Psoas muscle (tissue), 8 donors: ENCODE results near the gene CFAP299. TPM values are rescaled to one million over a fixed set of nuclear protein-coding genes. Genes with fewer than 3 reads are reported as not detected.

Experiments
- ATAC-seq, 4 donors: fragments of 200-7000 bp; cut with Tn5 transposase; one replicate each; pipeline ENCODE4 v1.9.1; 2020; ENCODE audit warnings: moderate library complexity in 3 of 4, mild to moderate bottlenecking in 2 of 4
- DNase-seq, 2 donors: peaks; one replicate each; pipeline ENCODE4 v3.0.0-alpha.2; 2020
- H3K27ac ChIP-seq: fragments of 200-600 bp; one replicate; pipeline ENCODE4 v1.8.0; 2022
- H3K27me3 ChIP-seq, 3 donors: fragments of 200-600 bp in 1 of 3; one replicate each; pipeline versions ENCODE4 v1.6.1 to v1.8.0; 2013 to 2022; ENCODE audit warnings: low read length in 2 of 3, mild to moderate bottlenecking in 2 of 3, moderate library complexity in 1 of 3; ENCODE audit not compliant: insufficient read depth in 3 of 3
- H3K36me3 ChIP-seq, 2 donors: fragments of 200-600 bp in 1 of 2; one replicate each; pipeline versions ENCODE4 v1.6.1 to v1.8.0; 2013 to 2022; ENCODE audit warnings: low read depth in 1 of 2, mild to moderate bottlenecking in 1 of 2, moderate library complexity in 1 of 2; ENCODE audit not compliant: insufficient read depth in 1 of 2
- H3K4me1 ChIP-seq: fragments of 200-600 bp; one replicate; pipeline ENCODE4 v1.8.0; 2022
- H3K4me3 ChIP-seq: fragments of 200-600 bp; one replicate; pipeline ENCODE4 v1.8.0; 2022; ENCODE audit warnings: mild to moderate bottlenecking
- H3K9me3 ChIP-seq: fragments of 200-600 bp; one replicate; pipeline ENCODE4 v1.8.0; 2022
- CTCF ChIP-seq: fragments of 200-600 bp; IDR thresholded peaks from one replicate; pipeline ENCODE4 v1.8.0; 2022; ENCODE audit warnings: antibody characterized with exemption
- WGBS, 3 donors: extraction: QIAGEN DNeasy Blood & Tissue Kit; methylation state at CpG; one replicate each; pipeline versions ENCODE4 v1.1.6 to v1.1.7; 2013; 5-methylcytosine and 5-hydroxymethylcytosine counted together
- intact Hi-C, 2 donors: fragments of 100-400 bp; cut with DNase I; formaldehyde crosslinking; loops; one replicate each; pipeline versions ENCODE4 v1.11.0 to v1.14.2; 2022
- polyA plus RNA-seq, 3 donors: library from polyadenylated mRNA; stranded (reverse); fragments of 200-250 nt; gene quantifications; one replicate each; pipeline ENCODE4 v1.2.3, GENCODE V29; 2013
- total RNA-seq, 4 donors: library from RNA; stranded (reverse); fragmentation: NEBNext Ultra II Directional in 2 of 4; extraction: Animal tissue kit (Norgen Biotek cat#: 25700) in 2 of 4; gene quantifications; one replicate each; pipeline versions ENCODE4 v1.2.1 to v1.2.4, GENCODE V29; 2021 to 2023
- donor health status: healthy with polysubstance abuse.
- donor health status: DM: no; HTN: no; CAD: no; lungs with moderate emphysema.
- donor health status: Bipolar disorder and iron deficiency.
- donor health status: healthy.
- donor health status: DM: yes; HTN: yes; CAD: no.
- donor health status: DM: no; HTN: no; CAD: no.
- donor health status: DM: no; HTN: no; CAD: no.
- donor health status: DM: yes; HTN: yes; CAD: no.

The CFAP299 gene
- total and polyA plus RNA-seq, 7 donors = not detected

- Histone ChIP-seq H3K36me3 (no peaks in the 10 kb centered on the region), H3K9me3 (no peaks in the 10 kb centered on the region), H3K4me1 (no peaks in the 10 kb centered on the region), H3K27ac (no peak overlapping the region), H3K27me3 (peaks cover 0 to 2% (median 0%) of the 10 kb centered on the region in 3 donors), H3K4me3 (no peak overlapping the region)
- DNase-seq (no peak), ATAC-seq (no peak)
- 22 to 36% (median 31%) methylated on average over 2 of the region's 2 CpGs for WGBS, 3 donors
- intact Hi-C loops = no loop called here
- TF ChIP-seq CTCF = no peak
Observed at GRCh38 chr4:81003597-81004111, 668.1 kb downstream of the CFAP299 start.

- no peak for TF ChIP-seq CTCF
- Histone ChIP-seq H3K36me3 (no peaks in the 10 kb centered on the region), H3K27me3 (peaks cover 0 to 2% (median 0%) of the 10 kb centered on the region in 3 donors), H3K4me3 (no peak overlapping the region), H3K4me1 (no peaks in the 10 kb centered on the region), H3K9me3 (no peaks in the 10 kb centered on the region), H3K27ac (no peak overlapping the region)
- DNase-seq (no peak), ATAC-seq (no peak)
- 78 to 85% (median 83%) methylated on average over 2 of the region's 2 CpGs for WGBS, 3 donors
- intact Hi-C loops = no loop called here
Observed at GRCh38 chr4:81007417-81007816, 671.9 kb downstream of the CFAP299 start.

Other genes starting within 250 kb of the CFAP299 start
- gene PRDM8, start 138.2 kb upstream of the CFAP299 start, total RNA-seq = 1 to 10 TPM in 1 of 4 donors, under 1 TPM in 3; 0.28 to 1.8 (median 0.50) TPM
- under 1 TPM; 0.49 to 0.79 (median 0.63) TPM for gene PRDM8, start 138.2 kb upstream of the CFAP299 start, polyA plus RNA-seq
- under 1 TPM in 3 of 4 donors, not detected in 1; 0.05 to 0.85 (median 0.24) TPM for gene FGF5, start 69.1 kb upstream of the CFAP299 start, total RNA-seq
- not detected for gene FGF5, start 69.1 kb upstream of the CFAP299 start, polyA plus RNA-seq